Measurements from ENCODE around the gene FAM13C.

FAM13C gene

GRCh38 chr10:59285848-59286247, 76.5 kb downstream of the FAM13C start:
- Histone ChIP-seq H3K4me1 (ENCODE audit: control insufficient read depth, insufficient read depth, low read length) (no peaks in the 10 kb centered on the region), H3K9me3 (ENCODE audit: control insufficient read depth, insufficient read depth, low read depth, low read length) (no peaks in the 10 kb centered on the region), H3K27ac (ENCODE audit: extremely low read depth, low read depth, low read length) (no peak overlapping the region), H3K4me3 (ENCODE audit: low read depth, low read length) (no peak overlapping the region), H3K36me3 (ENCODE audit: control insufficient read depth in 2 of 2, insufficient read depth in 1 of 2, low read length in 2 of 2) (no peaks in the 10 kb centered on the region)
- TF ChIP-seq ZSCAN16 (tag by site-specific recombination; IDR thresholded peaks at IDR 0.05) (no peak), ZNF37A (tag by site-specific recombination; IDR thresholded peaks at IDR 0.05) (no peak), ZSCAN30 (tag by site-specific recombination; IDR thresholded peaks at IDR 0.05) (no peak), ZNF184 (tag by site-specific recombination; IDR thresholded peaks at IDR 0.05) (no peak), ZBTB7A (tag by site-specific recombination; IDR thresholded peaks at IDR 0.05; ENCODE audit: low read depth) (no peak), ZNF623 (tag by site-specific recombination; IDR thresholded peaks at IDR 0.05) (no peak), ZBTB1 (tag by site-specific recombination; IDR thresholded peaks at IDR 0.05) (no peak), ZNF114 (tag by site-specific recombination; IDR thresholded peaks at IDR 0.05) (no peak), GLI2 (tag by site-specific recombination; IDR thresholded peaks at IDR 0.05; ENCODE audit: borderline replicate concordance, low read depth) (no peak), ZSCAN4 (tag by site-specific recombination; IDR thresholded peaks at IDR 0.05) (no peak), ZNF354C (tag by site-specific recombination; IDR thresholded peaks at IDR 0.05; ENCODE audit: borderline replicate concordance, low read depth) (no peak), ZNF350 (tag by site-specific recombination; IDR thresholded peaks at IDR 0.05) (no peak), ZNF501 (tag by site-specific recombination; IDR thresholded peaks at IDR 0.05) (no peak), TSHZ1 (tag by site-specific recombination; IDR thresholded peaks at IDR 0.05; ENCODE audit: borderline replicate concordance) (no peak), SP3 (tag by site-specific recombination; IDR thresholded peaks at IDR 0.05) (no peak), HIC1 (tag by site-specific recombination; IDR thresholded peaks at IDR 0.05) (no peak), ZBTB49 (tag by site-specific recombination; IDR thresholded peaks at IDR 0.05; ENCODE audit: low read depth) (no peak), ELK4 (IDR thresholded peaks at IDR 0.05; ENCODE audit: borderline replicate concordance, low read depth, low read length) (no peak)
- ChIA-PET POLR2A (no interaction called here), CTCF (no interaction called here)

Data from HEK293 (cell line).